ENCODE measurements around the gene CTSG. TPM values are rescaled to one million over a fixed set of nuclear protein-coding genes. Genes with fewer than 3 reads are reported as not detected.

Gene CTSG
- total and polyA plus RNA-seq, 10 of the 15 experiments (the other 5 are each of a cell fraction or from before 2014, with no cell fraction given), result not detected

DNA sequence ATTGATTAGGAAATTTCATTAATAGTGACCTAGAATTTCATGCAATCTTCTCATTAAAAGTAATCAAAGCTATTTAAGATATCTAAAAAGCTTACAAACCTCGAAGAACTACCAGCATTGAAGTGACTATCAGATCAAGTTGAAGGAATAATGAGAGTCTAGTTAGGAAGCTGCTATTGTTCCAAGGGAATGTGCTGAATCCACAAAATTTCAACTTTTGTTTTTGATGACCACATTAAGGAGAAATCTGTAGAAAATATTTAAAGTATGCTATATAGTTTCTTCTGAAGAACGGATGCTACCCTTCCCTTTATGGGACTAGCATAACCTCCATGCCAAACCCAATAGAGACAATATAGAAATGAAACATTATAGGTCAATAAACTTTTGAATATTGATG is 2.5 kb upstream of the CTSG start (continued):
- TF ChIP-seq, protein P1, sequence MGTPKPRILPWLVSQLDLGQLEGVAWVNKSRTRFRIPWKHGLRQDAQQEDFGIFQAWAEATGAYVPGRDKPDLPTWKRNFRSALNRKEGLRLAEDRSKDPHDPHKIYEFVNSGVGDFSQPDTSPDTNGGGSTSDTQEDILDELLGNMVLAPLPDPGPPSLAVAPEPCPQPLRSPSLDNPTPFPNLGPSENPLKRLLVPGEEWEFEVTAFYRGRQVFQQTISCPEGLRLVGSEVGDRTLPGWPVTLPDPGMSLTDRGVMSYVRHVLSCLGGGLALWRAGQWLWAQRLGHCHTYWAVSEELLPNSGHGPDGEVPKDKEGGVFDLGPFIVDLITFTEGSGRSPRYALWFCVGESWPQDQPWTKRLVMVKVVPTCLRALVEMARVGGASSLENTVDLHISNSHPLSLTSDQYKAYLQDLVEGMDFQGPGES (IDR thresholded peaks at IDR 0.05), result no peak
- TF ChIP-seq RAD51 (IDR thresholded peaks at IDR 0.05) (no peak), EZH2 (IDR thresholded peaks at IDR 0.05; ENCODE audit: borderline replicate concordance, control insufficient read depth, low read depth, low read length) (no peak), MYB (IDR thresholded peaks at IDR 0.05; ENCODE audit: borderline replicate concordance, low read depth, low read length) (no peak), SP1 (IDR thresholded peaks at IDR 0.05; ENCODE audit: low read depth, low read length) (no peak), IRF4 (IDR thresholded peaks at IDR 0.05; ENCODE audit: low read depth, low read length) (no peak), ATF7 (IDR thresholded peaks at IDR 0.05; ENCODE audit: low read depth) (no peak), SREBF1 (IDR thresholded peaks at IDR 0.05; ENCODE audit: low read length) (no peak)
- TF ChIP-seq, protein P2, sequence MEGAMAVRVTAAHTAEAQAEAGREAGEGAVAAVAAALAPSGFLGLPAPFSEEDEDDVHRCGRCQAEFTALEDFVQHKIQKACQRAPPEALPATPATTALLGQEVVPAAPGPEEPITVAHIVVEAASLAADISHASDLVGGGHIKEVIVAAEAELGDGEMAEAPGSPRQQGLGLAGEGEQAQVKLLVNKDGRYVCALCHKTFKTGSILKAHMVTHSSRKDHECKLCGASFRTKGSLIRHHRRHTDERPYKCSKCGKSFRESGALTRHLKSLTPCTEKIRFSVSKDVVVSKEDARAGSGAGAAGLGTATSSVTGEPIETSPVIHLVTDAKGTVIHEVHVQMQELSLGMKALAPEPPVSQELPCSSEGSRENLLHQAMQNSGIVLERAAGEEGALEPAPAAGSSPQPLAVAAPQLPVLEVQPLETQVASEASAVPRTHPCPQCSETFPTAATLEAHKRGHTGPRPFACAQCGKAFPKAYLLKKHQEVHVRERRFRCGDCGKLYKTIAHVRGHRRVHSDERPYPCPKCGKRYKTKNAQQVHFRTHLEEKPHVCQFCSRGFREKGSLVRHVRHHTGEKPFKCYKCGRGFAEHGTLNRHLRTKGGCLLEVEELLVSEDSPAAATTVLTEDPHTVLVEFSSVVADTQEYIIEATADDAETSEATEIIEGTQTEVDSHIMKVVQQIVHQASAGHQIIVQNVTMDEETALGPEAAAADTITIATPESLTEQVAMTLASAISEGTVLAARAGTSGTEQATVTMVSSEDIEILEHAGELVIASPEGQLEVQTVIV (IDR thresholded peaks at IDR 0.05; ENCODE audit: borderline replicate concordance, partially characterized antibody), result no peak

DNA sequence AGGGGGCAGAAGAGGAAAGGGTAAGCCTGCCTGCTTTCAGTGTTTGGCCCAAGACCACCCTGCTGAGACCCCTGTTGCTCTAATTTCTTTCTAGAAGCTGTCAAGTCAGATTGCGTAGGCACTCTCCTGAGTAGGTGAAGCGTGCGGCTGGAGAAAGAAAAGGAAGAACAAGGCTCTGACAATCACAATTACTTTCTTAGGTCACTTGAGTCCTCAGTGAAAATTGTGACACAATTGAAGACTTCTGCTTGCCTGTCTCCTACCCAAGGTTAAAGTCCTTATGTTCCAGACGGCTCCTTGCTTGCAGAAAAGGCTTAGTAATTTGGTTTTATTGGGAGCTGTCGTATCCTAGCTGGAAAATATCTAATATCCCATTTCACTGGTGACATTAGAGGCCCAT is 721 bp upstream of the CTSG start:
- Histone ChIP-seq H3K27me3 (replicated peaks in 1 of 2; ENCODE audit: control insufficient read depth in 2 of 2, insufficient read depth in 2 of 2, low read length in 1 of 2) (no peaks in the 10 kb centered on the region; a peak in 1 of 4 replicates), H3K9ac (ENCODE audit: control insufficient read depth, insufficient read depth, low read length) (no peak overlapping the region), H3K4me2 (ENCODE audit: control insufficient read depth, insufficient read depth) (no peak overlapping the region), H3K36me3 (ENCODE audit: control insufficient read depth in 2 of 2, insufficient read depth in 2 of 2, low read length in 1 of 2) (no peaks in the 10 kb centered on the region), H3K9me3 (replicated peaks; ENCODE audit: control insufficient read depth, insufficient read depth, low read length) (no peaks in the 10 kb centered on the region), H4K20me1 (ENCODE audit: control insufficient read depth, insufficient read depth) (no peaks in the 10 kb centered on the region), H3K27ac (ENCODE audit: control insufficient read depth, insufficient read depth) (no peak overlapping the region), H3K4me3 (no peak overlapping the region), H2AFZ (ENCODE audit: control insufficient read depth, low read depth, low read length) (no peak overlapping the region), H3K4me1 (ENCODE audit: control insufficient read depth, insufficient read depth, low read length) (no peaks in the 10 kb centered on the region), H3K79me2 (ENCODE audit: control insufficient read depth, insufficient read depth, low read length) (no peaks in the 10 kb centered on the region)
- in situ Hi-C loops (cut with MboI) (no loop called here), intact Hi-C loops (cut with micrococcal nuclease; ENCODE audit: unreplicated experiment) (no loop called here)
- ATAC-seq (no peak), DNase-seq (ENCODE audit: low read depth, low spot score) (no peak), FAIRE-seq (peak; percentile 23)
- TF ChIP-seq LARP7 (IDR thresholded peaks at IDR 0.05) (no peak), IKZF1 (conservative IDR thresholded peaks at IDR 0.05) (no peak), CHD1 (IDR thresholded peaks at IDR 0.05; ENCODE audit: low read depth, low read length) (no peak), STAT1 (conservative IDR thresholded peaks at IDR 0.05) (no peak), MEF2B (IDR thresholded peaks at IDR 0.05; ENCODE audit: partially characterized antibody, poor library complexity, severe bottlenecking) (no peak), POU2F2 (IDR thresholded peaks at IDR 0.05; ENCODE audit: borderline replicate concordance, low read depth, low read length) (no peak), NR2C1 (IDR thresholded peaks at IDR 0.05) (no peak), KAT2A (conservative IDR thresholded peaks at IDR 0.05; ENCODE audit: control insufficient read depth, low read depth, low read length) (no peak), ZNF24 (IDR thresholded peaks at IDR 0.05) (no peak), TCF7 (IDR thresholded peaks at IDR 0.05; ENCODE audit: borderline replicate concordance) (no peak), ATF7 (IDR thresholded peaks at IDR 0.05; ENCODE audit: low read depth) (no peak)
- WGBS (ENCODE audit: insufficient coverage, insufficient replicate concordance, low lambda C conversion rate, missing lambda C conversion rate), result 62% methylated on average over 5 of the region's 5 CpGs
- CTCF ChIA-PET, result no interaction called here
- BruUV-seq (replicated peaks), result no TSS peak
- SMC1A ChIA-PET (ENCODE audit: uncharacterized antibody, unreplicated experiment), result no interaction called here
- RAD21 ChIA-PET (ENCODE audit: unreplicated experiment), result no interaction called here
- POLR2A ChIA-PET, result no interaction called here
